Measurements from ENCODE around the gene ZFC3H1. TPM values are rescaled to one million over a fixed set of nuclear protein-coding genes. Genes with fewer than 3 reads are reported as not detected.

Gene ZFC3H1
- total and polyA plus RNA-seq, 2 of the 4 experiments (the other 2 are of a cell fraction): 16.8 to 23.3 TPM

DNA sequence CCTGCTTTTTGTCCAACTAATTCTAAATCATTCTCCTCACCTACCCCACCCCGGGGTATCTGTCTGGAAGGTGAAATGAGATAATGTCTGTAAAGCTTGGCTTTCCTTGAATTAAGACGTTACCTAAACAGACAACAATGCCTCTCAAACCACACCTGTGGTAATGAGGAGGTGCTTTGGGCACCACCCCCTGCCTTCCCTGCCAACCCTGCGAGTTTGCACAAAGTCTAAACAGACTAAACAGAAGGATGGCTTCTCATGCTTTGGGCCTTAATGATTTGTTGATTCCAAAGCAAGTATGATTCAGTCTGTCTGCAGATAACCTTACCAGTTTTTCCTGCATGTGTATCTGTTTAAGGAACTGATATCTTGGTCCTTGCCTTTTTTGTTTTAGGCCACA, 82.4 kb downstream of the ZFC3H1 start:
- H3K79me1 ChIP-seq (ENCODE audit: low read depth in 1 of 2, low read length in 2 of 2): no peaks in the 10 kb centered on the region
- DNase-seq (no peak), ATAC-seq (ENCODE audit: low read depth) (peak; percentile 49)
- in situ Hi-C loops (cut with MboI; ENCODE audit: low sequenced_read_pairs): no loop called here
- H4K8ac ChIP-seq (ENCODE audit: low read depth in 2 of 2, low read length in 2 of 2): no peak overlapping the region
- no peak overlapping the region for H3K27ac ChIP-seq (ENCODE audit: insufficient read depth, low read length)
- no peak overlapping the region for H3K56ac ChIP-seq (ENCODE audit: extremely low read depth, insufficient read depth, low read length)
- no peaks in the 10 kb centered on the region for H3K4me1 ChIP-seq (ENCODE audit: control insufficient read depth, insufficient read depth, low read length)
- H4K20me1 ChIP-seq (ENCODE audit: insufficient read depth, low read length): no peaks in the 10 kb centered on the region
- no peak for TF ChIP-seq NFE2L2 (IDR thresholded peaks at IDR 0.05; ENCODE audit: low read depth, low read length)
- TF ChIP-seq, protein P1, sequence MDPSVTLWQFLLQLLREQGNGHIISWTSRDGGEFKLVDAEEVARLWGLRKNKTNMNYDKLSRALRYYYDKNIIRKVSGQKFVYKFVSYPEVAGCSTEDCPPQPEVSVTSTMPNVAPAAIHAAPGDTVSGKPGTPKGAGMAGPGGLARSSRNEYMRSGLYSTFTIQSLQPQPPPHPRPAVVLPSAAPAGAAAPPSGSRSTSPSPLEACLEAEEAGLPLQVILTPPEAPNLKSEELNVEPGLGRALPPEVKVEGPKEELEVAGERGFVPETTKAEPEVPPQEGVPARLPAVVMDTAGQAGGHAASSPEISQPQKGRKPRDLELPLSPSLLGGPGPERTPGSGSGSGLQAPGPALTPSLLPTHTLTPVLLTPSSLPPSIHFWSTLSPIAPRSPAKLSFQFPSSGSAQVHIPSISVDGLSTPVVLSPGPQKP (IDR thresholded peaks at IDR 0.05; ENCODE audit: borderline replicate concordance, low read depth, low read length): no peak
- no peak for TF ChIP-seq MXI1 (IDR thresholded peaks at IDR 0.05; ENCODE audit: borderline replicate concordance, low read depth, low read length)
- no peak for TF ChIP-seq CEBPB (IDR thresholded peaks at IDR 0.05; ENCODE audit: low read depth, low read length)
- TF ChIP-seq MAZ (IDR thresholded peaks at IDR 0.05; ENCODE audit: borderline replicate concordance, low read depth, low read length): no peak
- TF ChIP-seq FOS (IDR thresholded peaks at IDR 0.05; ENCODE audit: low read depth, low read length): no peak
- TF ChIP-seq, protein P2, sequence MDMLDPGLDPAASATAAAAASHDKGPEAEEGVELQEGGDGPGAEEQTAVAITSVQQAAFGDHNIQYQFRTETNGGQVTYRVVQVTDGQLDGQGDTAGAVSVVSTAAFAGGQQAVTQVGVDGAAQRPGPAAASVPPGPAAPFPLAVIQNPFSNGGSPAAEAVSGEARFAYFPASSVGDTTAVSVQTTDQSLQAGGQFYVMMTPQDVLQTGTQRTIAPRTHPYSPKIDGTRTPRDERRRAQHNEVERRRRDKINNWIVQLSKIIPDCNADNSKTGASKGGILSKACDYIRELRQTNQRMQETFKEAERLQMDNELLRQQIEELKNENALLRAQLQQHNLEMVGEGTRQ (IDR thresholded peaks at IDR 0.05; ENCODE audit: low read depth, low read length): no peak
- TF ChIP-seq SMC3 (IDR thresholded peaks at IDR 0.05; ENCODE audit: low read depth, low read length): no peak
- TF ChIP-seq MAFK (IDR thresholded peaks at IDR 0.05; ENCODE audit: low read depth, low read length): no peak
- TF ChIP-seq BHLHE40 (IDR thresholded peaks at IDR 0.05; ENCODE audit: low read depth, low read length): no peak
- TF ChIP-seq, protein P3, sequence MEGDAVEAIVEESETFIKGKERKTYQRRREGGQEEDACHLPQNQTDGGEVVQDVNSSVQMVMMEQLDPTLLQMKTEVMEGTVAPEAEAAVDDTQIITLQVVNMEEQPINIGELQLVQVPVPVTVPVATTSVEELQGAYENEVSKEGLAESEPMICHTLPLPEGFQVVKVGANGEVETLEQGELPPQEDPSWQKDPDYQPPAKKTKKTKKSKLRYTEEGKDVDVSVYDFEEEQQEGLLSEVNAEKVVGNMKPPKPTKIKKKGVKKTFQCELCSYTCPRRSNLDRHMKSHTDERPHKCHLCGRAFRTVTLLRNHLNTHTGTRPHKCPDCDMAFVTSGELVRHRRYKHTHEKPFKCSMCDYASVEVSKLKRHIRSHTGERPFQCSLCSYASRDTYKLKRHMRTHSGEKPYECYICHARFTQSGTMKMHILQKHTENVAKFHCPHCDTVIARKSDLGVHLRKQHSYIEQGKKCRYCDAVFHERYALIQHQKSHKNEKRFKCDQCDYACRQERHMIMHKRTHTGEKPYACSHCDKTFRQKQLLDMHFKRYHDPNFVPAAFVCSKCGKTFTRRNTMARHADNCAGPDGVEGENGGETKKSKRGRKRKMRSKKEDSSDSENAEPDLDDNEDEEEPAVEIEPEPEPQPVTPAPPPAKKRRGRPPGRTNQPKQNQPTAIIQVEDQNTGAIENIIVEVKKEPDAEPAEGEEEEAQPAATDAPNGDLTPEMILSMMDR (conservative IDR thresholded peaks at IDR 0.05; ENCODE audit: low read depth, low read length): no peak
- no peak for TF ChIP-seq CHD1 (IDR thresholded peaks at IDR 0.05; ENCODE audit: low read depth, low read length)
- no peak for TF ChIP-seq RAD21 (IDR thresholded peaks at IDR 0.05; ENCODE audit: low read length)
- no peak overlapping the region for H2BK5ac ChIP-seq (ENCODE audit: low read depth, low read length, poor library complexity, severe bottlenecking)
- no peaks in the 10 kb centered on the region for H3K36me3 ChIP-seq (ENCODE audit: control insufficient read depth, insufficient read depth, low read length)
- no peaks in the 10 kb centered on the region for H3K9me3 ChIP-seq (ENCODE audit: control insufficient read depth, insufficient read depth, low read length)
- no peak overlapping the region for H3K4me3 ChIP-seq (ENCODE audit: insufficient read depth, low read depth, low read length)
- H3K4ac ChIP-seq (ENCODE audit: low read depth, low read length): no peak overlapping the region
- H3K27me3 ChIP-seq (ENCODE audit: control insufficient read depth, insufficient read depth, low read length): peaks cover 15% of the 10 kb centered on the region
- H3K18ac ChIP-seq (ENCODE audit: low read depth, low read length): no peak overlapping the region
- no peak overlapping the region for H4K91ac ChIP-seq (ENCODE audit: insufficient read depth, low read depth, low read length)
- ChIA-PET CTCF (no interaction called here), POLR2A (ENCODE audit: unreplicated experiment) (no interaction called here)
- H3K4me2 ChIP-seq (ENCODE audit: low read depth, low read length): no peak overlapping the region
- H2AFZ ChIP-seq (replicated peaks; ENCODE audit: low read length, poor library complexity): no peak overlapping the region
- intact Hi-C loops (cut with micrococcal nuclease): no loop called here
- no peak overlapping the region for H2BK15ac ChIP-seq (ENCODE audit: low read depth, low read length)
- H2AK9ac ChIP-seq (replicated peaks; ENCODE audit: low read depth, low read length, poor library complexity): no peak overlapping the region
- 40% methylated on average over 1 of the region's 3 CpGs; no CpG with 5 or more reads in 1 of the 2 experiments for WGBS, 2 experiments (ENCODE audit: extremely low coverage in 2 of 2, insufficient read length in 1 of 2)
- no TSS peak for BruUV-seq (replicated peaks)
- no peak overlapping the region for H3K9ac ChIP-seq (ENCODE audit: low read depth, low read length)
- no peak overlapping the region for H4K5ac ChIP-seq (ENCODE audit: low read depth, low read length)
- H2BK120ac ChIP-seq (ENCODE audit: low read depth, low read length): no peak overlapping the region
- no peak overlapping the region for H2BK20ac ChIP-seq (ENCODE audit: low read depth, low read length)
- dilution Hi-C loops (cut with HindIII; ENCODE audit: low sequenced_read_pairs, unreplicated experiment): no loop called here
- no peak overlapping the region for H3K14ac ChIP-seq (replicated peaks; ENCODE audit: low read depth, low read length)
- H2AK5ac ChIP-seq (ENCODE audit: low read depth, low read length): no peak overlapping the region
- H3K23ac ChIP-seq (ENCODE audit: low read depth, low read length): no peak overlapping the region
- no peaks in the 10 kb centered on the region for H3K9me1 ChIP-seq (ENCODE audit: insufficient read depth, low read length)

All from IMR-90 (cell line).